Measurements from ENCODE around the gene DSP.

DSP gene

DNA sequence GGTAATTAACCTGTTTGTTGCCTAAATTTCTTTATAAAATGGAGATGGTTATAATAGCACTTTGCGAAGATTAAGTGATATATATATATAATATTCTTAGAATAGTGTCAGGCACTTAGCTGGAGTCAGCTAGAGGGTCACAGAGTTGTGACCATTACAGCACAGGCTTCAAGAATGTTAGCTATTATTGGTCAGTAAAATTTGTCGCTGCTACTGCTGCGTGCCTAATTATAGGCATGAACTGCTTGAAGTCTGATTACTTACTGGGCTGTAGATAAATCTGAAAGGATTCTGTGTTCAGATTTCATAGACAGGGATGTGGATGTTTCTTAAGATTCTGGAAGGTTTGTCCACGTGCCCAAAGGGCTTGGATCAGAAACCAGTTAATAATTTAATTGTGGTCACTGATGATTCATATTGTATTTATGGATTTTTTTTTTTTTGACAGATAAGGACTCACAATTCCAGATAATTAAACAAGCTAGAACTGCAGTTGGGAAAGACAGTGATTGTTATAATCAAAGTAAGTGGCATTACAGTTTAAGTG, 53.2 kb downstream of the DSP start:
- DNase-seq: no peak

DNA sequence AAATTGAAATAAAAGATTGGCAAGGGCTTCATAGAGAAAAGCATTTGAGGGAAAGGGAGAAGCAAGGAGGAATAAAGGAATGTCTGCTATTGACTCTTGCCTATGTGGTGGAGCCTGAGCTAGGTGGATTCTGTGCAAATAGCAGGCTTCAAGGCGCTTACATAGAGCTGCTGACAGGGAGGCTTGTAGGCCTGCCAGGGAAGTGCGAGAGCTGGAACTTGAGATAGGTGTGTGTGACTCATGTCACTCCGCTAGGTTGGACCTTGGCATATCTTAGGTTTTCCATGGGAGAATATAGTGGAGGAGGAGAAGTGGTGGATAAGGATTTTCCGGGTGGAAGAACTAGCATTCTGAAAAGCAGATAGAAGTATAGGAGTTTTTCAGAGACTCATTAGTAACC, 62.5 kb downstream of the DSP start:
- no peak for DNase-seq

DNA sequence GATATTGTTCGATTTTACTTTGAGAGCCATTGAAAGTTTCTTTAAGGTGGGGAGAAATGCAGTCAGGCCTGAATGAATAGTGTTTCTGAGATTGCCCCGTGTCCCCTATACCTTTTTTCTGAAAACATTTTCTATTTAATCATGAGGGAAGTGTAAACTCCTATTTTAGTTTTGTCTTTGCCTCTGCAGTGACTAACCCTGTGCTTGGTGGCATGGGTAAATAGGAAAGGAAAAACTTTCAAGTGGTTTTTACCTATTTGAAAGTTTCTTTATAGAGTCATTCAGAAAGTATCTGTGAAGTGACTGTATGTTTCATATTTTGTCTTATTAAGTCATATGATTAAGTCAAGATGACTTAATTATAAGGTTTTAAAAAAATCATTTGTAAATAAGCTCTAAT, 63.0 kb downstream of the DSP start:
- DNase-seq: no peak

DNA sequence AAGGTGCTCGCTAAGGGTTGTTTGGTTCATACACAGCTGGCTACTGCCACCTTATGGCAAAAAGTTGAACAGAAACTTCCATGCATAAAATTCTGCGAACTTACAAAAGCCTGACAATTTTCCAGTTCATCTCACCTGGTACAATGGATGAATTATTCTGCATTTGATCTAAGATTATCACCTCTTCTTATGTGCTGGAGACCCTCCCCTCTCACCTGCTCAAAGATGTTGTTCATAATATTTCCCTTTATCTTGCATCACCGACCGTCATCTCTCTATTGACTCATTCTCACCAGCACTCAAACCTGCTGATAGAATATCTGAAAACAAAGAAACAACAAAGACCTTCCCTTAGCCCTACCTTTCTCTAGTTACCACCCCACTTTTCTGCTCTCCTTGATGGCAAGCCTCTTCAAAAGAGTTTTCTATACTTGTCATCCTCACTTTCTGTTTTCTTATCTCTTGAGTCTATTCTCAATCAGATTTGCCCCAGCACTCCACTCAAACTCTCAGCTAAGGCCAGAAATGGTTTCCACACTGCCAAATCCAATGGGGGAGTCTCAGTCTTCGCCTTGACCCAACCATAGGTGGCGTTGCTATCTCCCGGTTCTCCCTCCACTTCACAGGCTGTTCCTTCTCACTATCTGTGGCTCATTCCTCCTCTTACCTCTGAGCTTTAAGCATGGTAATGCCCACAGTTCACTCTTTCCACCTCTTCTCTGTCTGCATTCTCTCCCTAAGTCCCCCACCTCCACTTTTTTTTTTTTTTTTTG, 74.3 kb downstream of the DSP start:
- no peak for DNase-seq

DNA sequence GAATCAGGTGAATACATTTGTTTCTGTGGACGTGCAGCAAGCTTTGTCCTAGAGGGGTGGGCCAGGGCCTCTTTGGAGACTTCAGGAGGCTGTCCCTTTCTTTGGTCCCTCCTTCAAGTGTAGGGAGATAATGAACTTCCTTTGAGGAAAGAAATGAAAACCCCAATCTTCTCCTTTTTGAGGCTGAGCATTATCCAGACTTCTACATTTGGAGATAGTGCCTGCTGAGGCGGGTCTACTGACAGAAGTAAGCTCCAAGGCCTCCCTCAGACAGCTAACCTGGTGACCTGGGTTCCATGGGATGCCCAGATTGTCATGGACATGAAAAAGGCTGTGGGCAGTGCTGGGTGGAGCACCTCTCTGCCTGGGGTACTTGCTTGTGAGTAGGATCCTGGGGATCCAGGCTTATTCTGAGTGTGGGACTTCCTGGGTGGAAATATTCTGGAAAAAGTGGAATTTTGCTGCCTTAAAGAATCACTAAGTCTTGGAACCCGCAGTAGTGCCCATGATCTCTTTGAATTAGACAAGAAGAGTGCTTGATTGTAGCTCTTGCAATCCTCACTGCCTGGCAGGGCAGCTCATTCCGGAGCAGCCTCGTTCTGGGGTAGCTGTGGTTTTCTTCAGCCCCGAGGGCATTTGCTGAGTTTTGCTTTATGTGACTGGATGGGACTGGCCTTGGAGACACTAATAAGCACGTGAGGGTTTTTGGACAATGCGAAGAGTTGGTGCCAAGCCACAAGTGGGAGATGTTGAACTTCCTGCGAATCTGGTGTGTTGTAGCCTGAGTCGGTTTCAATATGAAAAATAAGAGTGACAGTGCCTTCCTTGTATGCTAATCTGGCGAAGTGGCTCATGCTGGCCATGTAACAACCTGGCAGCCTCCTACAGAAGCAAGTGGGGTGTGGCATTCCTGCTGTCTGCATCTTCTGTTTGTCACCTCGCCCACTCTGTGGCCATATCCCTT, 76.6 kb downstream of the DSP start:
- no peak for DNase-seq

DNA sequence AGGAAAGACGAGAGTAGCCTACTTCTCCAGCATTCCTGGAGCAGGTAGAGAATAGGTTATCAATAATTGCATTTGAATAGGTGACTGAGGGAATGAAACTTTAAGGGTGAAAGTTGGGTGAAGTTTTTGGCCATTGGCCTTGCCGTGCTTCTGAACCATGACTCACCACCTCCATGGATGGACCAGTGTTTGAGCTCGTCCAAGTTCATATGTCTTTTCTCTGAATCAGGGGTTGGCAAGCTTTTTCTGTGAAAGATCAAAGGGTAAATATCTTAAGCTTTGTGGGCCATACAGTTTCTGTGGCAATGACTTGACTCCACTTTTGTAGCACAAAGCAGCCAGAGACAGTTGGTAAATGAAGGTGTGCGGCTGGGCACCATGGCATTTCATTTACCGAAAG, 80.3 kb downstream of the DSP start:
- no peak for DNase-seq

DNA sequence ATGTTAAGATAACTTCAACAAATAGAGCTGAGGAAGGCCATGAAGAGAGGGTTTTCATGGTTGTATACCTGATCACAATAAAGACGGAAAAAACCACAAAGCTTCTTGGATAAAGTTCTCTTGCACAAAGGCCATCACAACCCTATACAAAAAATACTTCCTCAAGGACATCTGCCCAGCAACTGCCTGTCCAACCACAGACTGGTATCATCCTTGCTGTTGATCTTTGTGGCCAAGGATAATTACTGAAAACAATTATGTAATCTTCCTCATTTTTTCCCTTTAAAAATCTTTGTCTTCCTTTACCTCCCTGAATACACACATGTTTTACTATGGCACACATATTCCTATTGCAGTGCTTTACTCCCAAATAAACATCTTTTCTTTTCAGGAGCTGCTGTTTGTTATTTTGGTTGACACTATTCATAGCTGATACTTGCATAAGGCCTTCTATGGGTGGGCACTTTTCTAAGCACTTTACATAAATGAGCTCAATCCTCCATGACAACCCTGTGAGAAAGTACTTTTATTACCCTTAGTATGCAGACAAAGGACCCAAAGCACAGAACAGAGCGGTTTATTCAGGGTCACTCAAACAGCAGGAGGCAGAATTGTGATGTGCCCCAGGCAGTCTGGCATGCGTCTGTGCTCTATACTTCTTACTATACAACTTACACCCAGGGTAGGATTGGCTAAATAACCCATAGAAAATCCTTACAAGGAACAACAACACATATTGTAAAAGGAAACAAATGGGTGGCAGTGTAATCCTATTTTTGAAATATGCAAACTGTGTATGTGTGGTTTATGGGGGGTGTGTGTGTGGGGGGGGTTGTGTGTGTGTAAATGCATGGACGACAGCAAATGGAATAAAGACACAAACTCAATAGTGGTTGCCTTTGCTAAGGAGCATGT, 83.6 kb downstream of the DSP start:
- DNase-seq: no peak

DNA sequence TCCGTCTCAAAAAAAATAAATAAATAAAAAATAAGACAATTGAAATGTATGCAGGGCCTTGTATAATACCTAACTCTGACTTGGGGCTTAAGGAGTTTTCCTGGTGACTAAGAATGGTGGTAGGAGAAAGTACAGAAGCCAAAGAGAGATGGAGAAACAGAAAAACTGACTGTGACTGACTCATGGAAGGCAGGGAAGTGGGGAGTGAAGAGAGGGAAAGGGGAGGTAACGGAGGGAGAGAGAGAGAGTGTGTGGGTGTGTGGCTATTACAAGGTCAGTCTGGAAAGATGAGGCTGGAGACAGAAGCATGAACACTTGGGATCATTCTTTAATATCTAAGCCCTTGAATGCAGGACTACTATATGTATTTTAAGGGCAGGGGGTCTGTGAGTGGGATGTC, 87.0 kb downstream of the DSP start:
- no peak for DNase-seq

DNA sequence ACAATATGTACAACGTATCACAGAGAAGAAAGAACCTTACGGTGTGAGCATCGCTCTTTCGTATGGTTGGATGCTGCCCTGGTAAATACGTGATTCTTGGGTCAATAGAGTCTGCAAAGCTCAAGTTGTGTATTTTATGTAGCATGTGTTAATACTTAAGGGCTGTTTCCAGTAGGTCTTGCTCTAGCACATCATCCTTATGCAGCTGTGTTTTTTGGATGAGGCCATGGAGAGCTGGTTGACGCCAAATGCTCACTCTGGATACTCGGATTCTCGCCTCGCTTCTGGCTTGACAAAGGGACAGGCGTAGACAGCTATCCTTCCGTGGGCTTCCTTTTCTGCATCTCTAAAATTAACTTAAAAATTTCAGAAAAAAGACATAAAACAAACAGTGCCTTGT, 87.4 kb downstream of the DSP start:
- no peak for DNase-seq

DNA sequence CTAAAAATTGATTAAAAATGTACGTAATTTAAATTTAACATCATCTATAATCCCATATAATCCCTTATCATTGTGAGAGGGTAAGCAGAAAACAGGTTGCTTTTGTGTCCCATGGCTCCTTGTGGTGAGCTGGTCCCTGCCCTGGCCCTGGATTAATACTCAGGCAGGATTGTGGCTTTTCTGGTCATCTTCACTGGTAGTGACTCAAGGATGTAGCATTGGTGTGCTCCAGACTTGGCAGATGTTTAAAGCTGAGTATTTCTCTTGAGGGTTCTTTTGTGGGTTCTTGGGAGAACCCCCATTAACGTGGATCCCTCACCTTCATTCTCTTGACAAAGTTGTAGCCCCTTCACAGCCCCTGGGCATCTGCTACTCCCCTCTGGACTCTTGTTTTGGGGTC, 87.8 kb downstream of the DSP start:
- DNase-seq: no peak

DNA sequence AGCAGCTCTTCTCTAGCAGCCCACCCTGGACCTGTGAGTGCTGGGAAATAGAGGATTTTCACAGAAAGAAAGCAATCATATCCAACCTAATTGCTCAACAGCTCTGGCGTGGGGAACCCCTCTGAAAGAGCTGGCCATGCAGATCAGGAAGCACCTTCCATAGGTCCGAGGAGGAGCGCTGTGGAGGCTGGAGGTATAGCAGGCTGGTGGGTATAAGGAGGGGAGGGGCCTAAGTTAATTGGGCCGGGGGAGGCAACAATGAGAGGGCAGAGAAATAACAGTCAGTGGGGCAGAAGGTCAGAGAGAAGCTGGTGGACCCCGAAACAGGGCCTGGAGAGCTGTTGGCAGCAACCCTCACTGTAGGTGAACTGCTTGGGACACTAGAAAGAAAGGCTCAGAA, 89.3 kb downstream of the DSP start:
- DNase-seq: no peak

DNA sequence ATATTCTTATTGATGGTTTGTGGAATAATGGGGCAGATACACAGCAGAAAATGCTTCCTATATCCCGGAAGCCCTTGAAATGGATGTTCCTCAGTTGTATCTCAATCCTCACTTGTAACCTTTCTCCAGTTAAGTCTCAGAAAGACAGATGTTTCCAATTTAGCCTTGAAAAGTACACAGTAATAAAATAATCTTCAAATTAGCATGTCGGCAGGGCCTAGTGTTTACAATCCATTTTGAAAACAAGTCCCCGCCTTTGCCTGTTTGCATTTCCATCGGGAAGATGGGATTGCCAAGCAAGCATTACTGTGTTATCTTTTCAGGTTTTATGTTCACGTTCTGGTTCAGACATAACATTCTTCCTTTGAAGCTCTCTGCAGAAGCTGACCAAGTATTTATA, 90.0 kb downstream of the DSP start:
- DNase-seq: no peak

DNA sequence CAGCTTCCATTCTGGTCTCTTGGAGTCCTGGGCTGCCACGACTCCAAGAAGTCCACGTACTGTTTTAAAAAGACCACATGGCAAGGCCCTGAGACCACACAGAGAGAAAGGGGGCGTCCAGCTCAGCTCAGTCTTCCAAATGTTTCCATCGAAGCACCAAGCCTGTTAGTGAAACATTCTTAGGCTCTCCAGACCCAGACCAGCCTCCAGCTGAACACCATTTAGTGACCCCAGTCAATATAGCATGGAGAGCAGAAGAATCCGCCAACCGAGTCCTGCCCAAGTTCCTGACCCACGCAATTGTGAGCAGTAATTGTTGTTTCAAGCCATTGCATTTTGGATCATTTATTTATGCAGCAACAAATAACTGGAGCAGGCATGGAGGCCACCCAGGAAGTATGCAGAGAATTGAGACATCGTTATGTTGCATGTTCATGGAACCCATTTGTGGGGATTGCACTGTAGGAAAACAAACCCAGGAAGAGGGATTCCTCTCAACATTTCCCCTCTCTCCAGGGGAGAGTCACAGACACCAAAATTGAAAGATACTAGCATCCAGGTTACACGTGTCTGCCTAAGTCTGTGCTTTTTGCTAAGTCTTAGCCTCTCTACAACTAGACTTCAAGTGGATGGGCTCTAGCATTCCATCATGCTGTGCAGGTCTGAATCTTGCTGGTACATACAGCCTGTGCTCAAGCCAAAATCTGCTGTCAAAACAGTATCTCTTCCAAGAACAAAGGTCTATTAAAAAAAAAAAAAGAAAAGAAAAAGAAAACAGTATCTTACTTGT, 91.2 kb downstream of the DSP start:
- DNase-seq: no peak

DNA sequence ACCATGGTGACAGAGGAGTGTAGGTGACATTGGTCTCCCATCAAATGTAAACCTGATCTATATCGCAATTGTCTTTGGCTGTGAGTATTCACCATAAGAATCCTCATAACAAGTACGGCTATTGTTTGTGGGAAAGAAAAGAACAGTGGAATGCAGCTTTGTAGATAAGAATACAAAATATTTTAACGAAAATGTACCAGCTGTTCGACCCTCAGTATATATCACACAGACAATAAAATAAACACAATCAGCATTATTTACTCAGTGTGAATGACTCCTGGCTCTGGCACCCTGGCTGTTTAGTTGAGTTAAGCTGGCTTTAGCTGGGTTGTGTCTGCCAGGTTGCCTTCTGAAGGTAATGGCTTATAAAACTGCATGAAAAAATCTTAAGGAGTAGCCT, 91.9 kb downstream of the DSP start:
- DNase-seq: no peak

DNA sequence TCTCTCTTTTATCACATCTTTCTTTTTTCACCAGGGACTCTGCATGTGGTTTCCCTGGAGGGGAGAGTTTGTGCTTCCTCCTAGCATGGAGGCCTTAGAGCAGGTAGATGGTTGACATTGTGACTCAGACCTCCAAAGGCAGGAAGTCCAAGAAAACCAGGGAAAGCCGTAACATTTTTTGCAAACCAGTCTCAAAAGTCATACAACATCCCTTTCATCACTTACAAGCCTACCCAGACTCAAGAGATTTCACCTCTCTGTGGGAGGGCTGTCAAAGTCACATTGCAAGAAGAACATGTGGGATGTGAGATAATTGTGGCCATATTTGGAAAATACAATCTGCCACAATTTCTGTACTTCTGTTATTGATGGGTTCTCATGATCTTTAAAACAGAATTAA, 94.7 kb downstream of the DSP start:
- no peak for DNase-seq
